Trophoblast cell (in vitro differentiated cells and primary cell): Measurements from ENCODE around the gene RAB22A.
A peak's percentile ranks its signal among the peaks of the same experiment; 100 is the strongest.

Experiments used
- DNase-seq, 2 donors: peaks; one replicate each; pipeline ENCODE4 v3.0.0-alpha.2; 2016
- H2AFZ ChIP-seq: 2 replicates; pipeline ENCODE4 v1.6.1; 2013; ENCODE audit warnings: low read length, moderate library complexity, mild to moderate bottlenecking; ENCODE audit not compliant: insufficient read depth, poor library complexity
- H2AK5ac ChIP-seq: 2 replicates; pipeline ENCODE4 v1.6.1; 2013; ENCODE audit warnings: mild to moderate bottlenecking, low read length
- H2BK120ac ChIP-seq: 2 replicates; pipeline ENCODE4 v1.6.1; 2013; ENCODE audit warnings: low read length, mild to moderate bottlenecking, moderate library complexity; ENCODE audit not compliant: insufficient read depth, poor library complexity
- H2BK12ac ChIP-seq: 2 replicates; pipeline ENCODE4 v1.6.1; 2013; ENCODE audit warnings: mild to moderate bottlenecking, low read length, moderate library complexity
- H2BK5ac ChIP-seq: 2 replicates; pipeline ENCODE4 v1.6.1; 2013; ENCODE audit warnings: low read length, low read depth, moderate library complexity, mild to moderate bottlenecking; ENCODE audit not compliant: poor library complexity
- H3K14ac ChIP-seq: 2 replicates; pipeline ENCODE4 v1.6.1; 2013; ENCODE audit warnings: mild to moderate bottlenecking, low read length
- H3K18ac ChIP-seq: 2 replicates; pipeline ENCODE4 v1.6.1; 2013; ENCODE audit warnings: mild to moderate bottlenecking, low read length
- H3K23ac ChIP-seq: 2 replicates; pipeline ENCODE4 v1.6.1; 2013; ENCODE audit warnings: low read length
- H3K27ac ChIP-seq: 2 replicates; pipeline ENCODE4 v1.5.1; 2013; ENCODE audit warnings: low read depth, mild to moderate bottlenecking, inconsistent platforms, low read length, moderate library complexity
- H3K27me3 ChIP-seq: 2 replicates; pipeline ENCODE4 v1.6.1; 2013; ENCODE audit warnings: inconsistent platforms, mild to moderate bottlenecking, low read length, moderate library complexity; ENCODE audit not compliant: insufficient read depth
- H3K36me3 ChIP-seq, 2 experiments: 1 replicate in 1 of 2; 2 replicates in 1 of 2; pipeline ENCODE4 v1.6.1; 2013; ENCODE audit warnings: low read length in 2 of 2, mild to moderate bottlenecking in 2 of 2, moderate library complexity in 1 of 2; ENCODE audit not compliant: insufficient read depth in 2 of 2, control insufficient read depth in 1 of 2
- H3K4ac ChIP-seq: 2 replicates; pipeline ENCODE4 v1.6.1; 2013; ENCODE audit warnings: low read depth, mild to moderate bottlenecking, low read length, moderate library complexity
- H3K4me1 ChIP-seq, 2 experiments: 1 replicate in 1 of 2; 2 replicates in 1 of 2; pipeline ENCODE4 v1.6.1; 2013; ENCODE audit warnings: low read length in 2 of 2, mild to moderate bottlenecking in 2 of 2, moderate library complexity in 1 of 2; ENCODE audit not compliant: insufficient read depth in 2 of 2, control insufficient read depth in 1 of 2
- H3K4me2 ChIP-seq: 2 replicates; pipeline ENCODE4 v1.6.1; 2013; ENCODE audit warnings: inconsistent platforms, mild to moderate bottlenecking, low read length, moderate library complexity
- H3K4me3 ChIP-seq: 2 replicates; pipeline ENCODE4 v1.5.1; 2013; ENCODE audit warnings: mild to moderate bottlenecking, low read depth, low read length, inconsistent platforms
- H3K79me1 ChIP-seq: one replicate; pipeline ENCODE4 v1.6.1; 2013; ENCODE audit warnings: low read length
- H3K79me2 ChIP-seq: 2 replicates; pipeline ENCODE4 v1.6.1; 2013; ENCODE audit warnings: low read length, mild to moderate bottlenecking; ENCODE audit not compliant: control insufficient read depth, insufficient read depth, poor library complexity
- H3K9ac ChIP-seq: 2 replicates; pipeline ENCODE4 v1.6.1; 2013; ENCODE audit warnings: mild to moderate bottlenecking, low read length
- H3K9me3 ChIP-seq: 2 replicates; pipeline ENCODE4 v1.6.1; 2013; ENCODE audit warnings: low read depth, mild to moderate bottlenecking, control low read depth, inconsistent platforms, low read length; ENCODE audit not compliant: insufficient read depth
- H4K12ac ChIP-seq: 2 replicates; pipeline ENCODE4 v1.6.1; 2013; ENCODE audit warnings: low read depth, mild to moderate bottlenecking, low read length, moderate library complexity
- H4K8ac ChIP-seq: 2 replicates; pipeline ENCODE4 v1.6.1; 2013; ENCODE audit warnings: low read depth, mild to moderate bottlenecking, low read length, moderate library complexity
- H4K91ac ChIP-seq: one replicate; pipeline ENCODE4 v1.6.1; 2013; ENCODE audit warnings: low read depth, mild to moderate bottlenecking, low read length, moderate library complexity
- WGBS: extraction: QIAGEN DNeasy Blood & Tissue Kit; methylation state at CpG from one replicate; pipeline ENCODE4 v1.1.7; 2013; ENCODE audit warnings: missing lambda C conversion rate; ENCODE audit not compliant: insufficient read length, insufficient coverage; ENCODE audit errors: extremely low coverage; 5-methylcytosine and 5-hydroxymethylcytosine counted together

Gene RAB22A

GRCh38 chr20:58287638-58288037 is 21.9 kb upstream of the RAB22A start:
- Histone ChIP-seq H3K14ac (no peak overlapping the region), H4K8ac (no peak overlapping the region), H2BK120ac (no peak overlapping the region), H3K79me1 (no peaks in the 10 kb centered on the region), H3K27me3 (no peaks in the 10 kb centered on the region), H3K23ac (no peak overlapping the region), H3K27ac (no peak overlapping the region), H2AFZ (no peak overlapping the region), H3K4me2 (no peak overlapping the region), H3K79me2 (no peaks in the 10 kb centered on the region), H3K4me3 (no peak overlapping the region), H2BK5ac (no peak overlapping the region), H4K12ac (no peak overlapping the region), H3K9ac (no peak overlapping the region), H4K91ac (no peak overlapping the region), H3K4me1 (no peaks in the 10 kb centered on the region), H3K36me3 (peaks cover 0 to 2% of the 10 kb centered on the region in 2 experiments), H3K4ac (no peak overlapping the region), H3K9me3 (no peaks in the 10 kb centered on the region), H3K18ac (no peak overlapping the region), H2BK12ac (no peak overlapping the region), H2AK5ac (no peak overlapping the region)
- WGBS: no CpG with 5 or more reads among the region's 3 CpGs
- no peak for DNase-seq

GRCh38 chr20:58289143-58289542 is 20.4 kb upstream of the RAB22A start:
- no peak overlapping the region for H3K4me2 ChIP-seq
- no peak overlapping the region for H3K4me3 ChIP-seq
- H4K91ac ChIP-seq: no peak overlapping the region
- no peak overlapping the region for H4K12ac ChIP-seq
- no peak overlapping the region for H2BK120ac ChIP-seq
- WGBS: no CpG with 5 or more reads among the region's 2 CpGs
- H2AK5ac ChIP-seq: no peak overlapping the region
- no peak for DNase-seq
- no peak overlapping the region for H3K4ac ChIP-seq
- H3K14ac ChIP-seq: no peak overlapping the region
- H3K79me1 ChIP-seq: no peaks in the 10 kb centered on the region
- no peaks in the 10 kb centered on the region for H3K9me3 ChIP-seq
- H2BK5ac ChIP-seq: no peak overlapping the region
- H2BK12ac ChIP-seq: no peak overlapping the region
- H3K79me2 ChIP-seq: no peaks in the 10 kb centered on the region
- no peaks in the 10 kb centered on the region for H3K27me3 ChIP-seq
- H4K8ac ChIP-seq: no peak overlapping the region
- no peak overlapping the region for H3K18ac ChIP-seq
- H2AFZ ChIP-seq: no peak overlapping the region
- no peak overlapping the region for H3K9ac ChIP-seq
- peaks cover 0 to 2% of the 10 kb centered on the region in 2 experiments for H3K36me3 ChIP-seq
- H3K23ac ChIP-seq: no peak overlapping the region
- H3K4me1 ChIP-seq: peaks cover 0 to 2% of the 10 kb centered on the region in 2 experiments
- no peak overlapping the region for H3K27ac ChIP-seq

GRCh38 chr20:58293453-58293852 is 16.1 kb upstream of the RAB22A start:
- H2AK5ac ChIP-seq: no peak overlapping the region
- no peak overlapping the region for H4K8ac ChIP-seq
- no CpG with 5 or more reads among the region's 2 CpGs for WGBS
- H3K79me2 ChIP-seq: no peaks in the 10 kb centered on the region
- no peak overlapping the region for H3K4me2 ChIP-seq
- no peak overlapping the region for H3K9ac ChIP-seq
- no peak overlapping the region for H4K91ac ChIP-seq
- no peak overlapping the region for H3K27ac ChIP-seq
- H3K4ac ChIP-seq: no peak overlapping the region
- no peak overlapping the region for H2BK12ac ChIP-seq
- no peaks in the 10 kb centered on the region for H3K27me3 ChIP-seq
- no peak overlapping the region for H2BK120ac ChIP-seq
- H2BK5ac ChIP-seq: no peak overlapping the region
- no peaks in the 10 kb centered on the region for H3K79me1 ChIP-seq
- H3K9me3 ChIP-seq: no peaks in the 10 kb centered on the region
- peaks cover 4 to 8% of the 10 kb centered on the region in 2 experiments for H3K4me1 ChIP-seq
- peak in 1 of 2 donors; percentile 9 for DNase-seq
- no peak overlapping the region for H3K4me3 ChIP-seq
- H3K18ac ChIP-seq: no peak overlapping the region
- H4K12ac ChIP-seq: no peak overlapping the region
- no peak overlapping the region for H2AFZ ChIP-seq
- no peaks in the 10 kb centered on the region for H3K36me3 ChIP-seq
- H3K14ac ChIP-seq: no peak overlapping the region
- no peak overlapping the region for H3K23ac ChIP-seq

GRCh38 chr20:58294497-58295455 is 14.7 kb upstream of the RAB22A start:
- Histone ChIP-seq H2AFZ (no peak overlapping the region), H3K9me3 (no peaks in the 10 kb centered on the region), H4K12ac (no peak overlapping the region), H2BK5ac (no peak overlapping the region), H2BK120ac (no peak overlapping the region), H3K14ac (no peak overlapping the region), H3K36me3 (no peaks in the 10 kb centered on the region), H3K27ac (peak overlapping the region; percentile 36), H3K9ac (no peak overlapping the region), H3K79me1 (no peaks in the 10 kb centered on the region), H2BK12ac (no peak overlapping the region), H3K4me3 (no peak overlapping the region), H4K91ac (no peak overlapping the region), H3K4me2 (peak overlapping the region; percentile 49), H3K4ac (no peak overlapping the region), H3K79me2 (no peaks in the 10 kb centered on the region), H3K23ac (no peak overlapping the region), H2AK5ac (no peak overlapping the region), H4K8ac (peak overlapping the region; percentile 78), H3K18ac (no peak overlapping the region), H3K27me3 (no peaks in the 10 kb centered on the region), H3K4me1 (peaks cover 4 to 8% of the 10 kb centered on the region in 2 experiments)
- peak; percentile 26 to 32 for DNase-seq
- WGBS: no CpG with 5 or more reads among the region's 13 CpGs
